ENCODE data around the gene PLD4. TPM values are rescaled to one million over a fixed set of nuclear protein-coding genes. Genes with fewer than 3 reads are reported as not detected.

PLD4 gene
- total and polyA plus RNA-seq, 2 of the 8 experiments (the other 6 are each of a cell fraction or from before 2014, with no cell fraction given), result 0.05 TPM; not detected in 1

DNA sequence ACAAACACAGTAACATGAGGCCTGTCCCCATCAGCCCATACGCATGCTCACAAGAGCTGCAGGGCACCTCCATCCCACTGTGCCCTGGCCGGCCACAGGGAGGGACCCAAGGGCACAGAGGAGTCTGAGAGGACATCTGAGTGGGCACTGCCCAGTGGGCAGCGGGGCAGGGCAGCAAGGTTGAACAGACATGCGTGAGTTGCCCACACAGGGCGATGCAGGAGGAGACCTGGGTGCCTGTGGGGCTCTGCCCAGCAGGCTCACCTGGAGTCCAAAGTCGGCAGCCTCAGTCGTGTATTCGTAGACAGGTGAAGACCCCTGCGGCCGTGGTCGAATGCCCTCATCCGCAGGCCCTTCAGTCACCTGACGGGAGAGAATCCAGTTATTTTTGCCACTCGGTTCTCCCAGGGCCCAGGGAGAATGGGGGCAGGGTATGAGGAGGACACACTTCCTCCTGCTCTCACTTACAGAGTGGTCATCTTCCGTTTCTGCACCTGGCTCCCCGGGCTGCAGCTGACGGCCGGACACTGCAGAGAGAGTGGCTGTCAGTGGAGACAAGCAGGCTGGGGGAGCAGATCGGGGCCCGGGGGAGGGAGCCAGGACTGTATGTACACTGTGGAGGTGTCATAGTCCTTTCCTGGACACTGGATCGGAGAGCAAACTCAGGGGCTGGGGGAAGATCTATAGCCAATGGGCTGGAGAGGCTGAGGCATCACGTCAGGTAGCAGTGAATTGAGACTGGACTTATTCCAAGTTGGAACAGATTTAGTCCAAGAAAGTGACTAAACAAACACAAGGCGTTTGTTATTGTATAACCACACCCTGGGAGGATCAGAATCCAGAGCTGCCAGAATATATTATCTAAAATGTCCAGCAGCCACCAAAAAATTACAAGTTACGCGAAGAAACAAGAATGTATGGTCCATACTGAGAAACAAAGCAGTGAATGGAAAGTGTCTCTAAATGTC, 32.8 kb downstream of the PLD4 start:
- H2BK20ac ChIP-seq (ENCODE audit: low read length), result no peak overlapping the region
- no peak overlapping the region for H3K23ac ChIP-seq (ENCODE audit: insufficient read length)
- WGBS, 2 experiments (ENCODE audit: extremely low coverage in 1 of 2, insufficient coverage in 1 of 2, insufficient read length in 1 of 2, insufficient replicate concordance in 2 of 2, low coverage in 1 of 2, low lambda C conversion rate in 2 of 2, missing lambda C conversion rate in 1 of 2), result 83% methylated on average over 25 of the region's 25 CpGs; no CpG with 5 or more reads in 1 of the 2 experiments
- no peak overlapping the region for H2AFZ ChIP-seq (ENCODE audit: low read length)
- H3K14ac ChIP-seq (ENCODE audit: insufficient read length), result no peak overlapping the region
- H3K56ac ChIP-seq (replicated peaks; ENCODE audit: insufficient read length, low read depth, low read length), result no peak overlapping the region
- no peak overlapping the region for H4K5ac ChIP-seq (ENCODE audit: insufficient read length, low read depth, low read length)
- no peaks in the 10 kb centered on the region for H3K27me3 ChIP-seq (replicated peaks in 1 of 4; ENCODE audit: control insufficient read depth in 3 of 4, extremely low read depth in 1 of 4, insufficient read depth in 3 of 4, low read length in 3 of 4)
- H4K8ac ChIP-seq (ENCODE audit: extremely low read depth, insufficient read depth, low read length), result no peak overlapping the region
- no peak overlapping the region for H2BK15ac ChIP-seq (ENCODE audit: low read length)
- no peak overlapping the region for H3K4ac ChIP-seq (replicated peaks; ENCODE audit: insufficient read length, low read depth, low read length)
- ChIA-PET CTCF (ENCODE audit: partially characterized antibody) (interaction anchor here (0.6 kb wide), 1 partner anchor 1923 kb away, joined by 3 read pairs; no protein-coding TSS in a partner anchor), POLR2A (ENCODE audit: partially characterized antibody) (no interaction called here)
- FAIRE-seq (no peak), DNase-seq (ENCODE audit: low read depth in 1 of 2, low spot score in 2 of 2) (no peak)
- no peaks in the 10 kb centered on the region for H3K36me3 ChIP-seq (ENCODE audit: control insufficient read depth in 2 of 4, insufficient read depth in 4 of 4, low read length in 3 of 4)
- H3K4me2 ChIP-seq (ENCODE audit: insufficient read depth in 1 of 2, low read depth in 2 of 2, low read length in 2 of 2), result no peak overlapping the region
- no peak overlapping the region; a peak in 1 of 7 replicates for H3K9ac ChIP-seq (replicated peaks in 1 of 4; ENCODE audit: extremely low read depth in 1 of 4, low read depth in 3 of 4, low read length in 3 of 4)
- H2BK5ac ChIP-seq (ENCODE audit: low read depth, low read length), result no peak overlapping the region
- H3K4me3 ChIP-seq (ENCODE audit: extremely low read depth in 1 of 4, insufficient read depth in 2 of 4, low read depth in 3 of 4, low read length in 4 of 4), result no peak overlapping the region
- H3K4me1 ChIP-seq (replicated peaks in 1 of 4; ENCODE audit: control insufficient read depth in 3 of 4, insufficient read depth in 4 of 4, low read length in 3 of 4), result no peaks in the 10 kb centered on the region
- H2BK12ac ChIP-seq (ENCODE audit: low read depth, low read length), result no peak overlapping the region
- H3K79me1 ChIP-seq (ENCODE audit: low read depth, low read length), result no peaks in the 10 kb centered on the region
- no peaks in the 10 kb centered on the region for H3K79me2 ChIP-seq (ENCODE audit: control insufficient read depth in 1 of 2, insufficient read depth in 2 of 2, low read length in 2 of 2)
- no peak overlapping the region for H3K18ac ChIP-seq (ENCODE audit: extremely low read depth, low read length)
- H2BK120ac ChIP-seq (replicated peaks; ENCODE audit: low read depth, low read length), result no peak overlapping the region
- no peaks in the 10 kb centered on the region for H4K20me1 ChIP-seq (replicated peaks in 1 of 2; ENCODE audit: control insufficient read depth in 1 of 2, insufficient read depth in 2 of 2, low read length in 2 of 2)
- H3K9me3 ChIP-seq (ENCODE audit: insufficient read depth in 2 of 2, low read depth in 1 of 2, low read length in 1 of 2), result peaks cover 0 to 3% of the 10 kb centered on the region in 2 experiments; a peak in 1 of 4 replicates
- H2AK5ac ChIP-seq (ENCODE audit: low read depth, low read length), result no peak overlapping the region
- H4K91ac ChIP-seq (replicated peaks; ENCODE audit: insufficient read length, low read length), result no peak overlapping the region
- H3K27ac ChIP-seq (ENCODE audit: low read depth, low read length), result no peak overlapping the region
- no peaks in the 10 kb centered on the region for H3K23me2 ChIP-seq (ENCODE audit: low read depth, low read length)
- TF ChIP-seq SP2 (IDR thresholded peaks at IDR 0.05; ENCODE audit: low read length), result no peak
- TF ChIP-seq CBX8 (IDR thresholded peaks at IDR 0.05; ENCODE audit: borderline replicate concordance, low read depth, low read length), result no peak
- TF ChIP-seq CEBPB (IDR thresholded peaks at IDR 0.05; ENCODE audit: low read depth, low read length), result no peak
- TF ChIP-seq ASH2L (IDR thresholded peaks at IDR 0.05; ENCODE audit: low read length), result no peak
- TF ChIP-seq RAD21 (IDR thresholded peaks at IDR 0.05 in 1 of 2, conservative IDR thresholded peaks at IDR 0.05 in 1 of 2; ENCODE audit: low read depth in 2 of 2, low read length in 2 of 2), result no peak
- TF ChIP-seq, protein P1, sequence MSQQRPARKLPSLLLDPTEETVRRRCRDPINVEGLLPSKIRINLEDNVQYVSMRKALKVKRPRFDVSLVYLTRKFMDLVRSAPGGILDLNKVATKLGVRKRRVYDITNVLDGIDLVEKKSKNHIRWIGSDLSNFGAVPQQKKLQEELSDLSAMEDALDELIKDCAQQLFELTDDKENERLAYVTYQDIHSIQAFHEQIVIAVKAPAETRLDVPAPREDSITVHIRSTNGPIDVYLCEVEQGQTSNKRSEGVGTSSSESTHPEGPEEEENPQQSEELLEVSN (IDR thresholded peaks at IDR 0.05), result no peak
- TF ChIP-seq CBX5 (IDR thresholded peaks at IDR 0.05; ENCODE audit: low read depth, low read length), result no peak
- TF ChIP-seq, protein P2, sequence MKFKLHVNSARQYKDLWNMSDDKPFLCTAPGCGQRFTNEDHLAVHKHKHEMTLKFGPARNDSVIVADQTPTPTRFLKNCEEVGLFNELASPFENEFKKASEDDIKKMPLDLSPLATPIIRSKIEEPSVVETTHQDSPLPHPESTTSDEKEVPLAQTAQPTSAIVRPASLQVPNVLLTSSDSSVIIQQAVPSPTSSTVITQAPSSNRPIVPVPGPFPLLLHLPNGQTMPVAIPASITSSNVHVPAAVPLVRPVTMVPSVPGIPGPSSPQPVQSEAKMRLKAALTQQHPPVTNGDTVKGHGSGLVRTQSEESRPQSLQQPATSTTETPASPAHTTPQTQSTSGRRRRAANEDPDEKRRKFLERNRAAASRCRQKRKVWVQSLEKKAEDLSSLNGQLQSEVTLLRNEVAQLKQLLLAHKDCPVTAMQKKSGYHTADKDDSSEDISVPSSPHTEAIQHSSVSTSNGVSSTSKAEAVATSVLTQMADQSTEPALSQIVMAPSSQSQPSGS (IDR thresholded peaks at IDR 0.05; ENCODE audit: low read length), result no peak
- no peak for TF ChIP-seq POLR2AphosphoS5 (IDR thresholded peaks at IDR 0.05; ENCODE audit: low read depth, low read length)
- TF ChIP-seq POU5F1 (IDR thresholded peaks at IDR 0.05; ENCODE audit: low read depth, low read length), result no peak

All from H1 (cell line).